ENCODE measurements around the gene SUOX.

GRCh38 chr12:56041552-56042429 lies 44.7 kb downstream of the SUOX start, which contains the start of gene RPS26:
- TF ChIP-seq CTCF (IDR thresholded peaks at IDR 0.05) (peak; percentile 13 to 55 (median 54)), EP300 (IDR thresholded peaks at IDR 0.05) (no peak), POLR2A (IDR thresholded peaks at IDR 0.05; ENCODE audit: low read depth) (peak; percentile 93)
